ENCODE results near the gene FBXL17.

Gene FBXL17

GRCh38 chr5:108303086-108303485 lies 78.8 kb downstream of the FBXL17 start:
- no peak for DNase-seq (ENCODE audit: low read depth)
- no peak overlapping the region for H3K4me3 ChIP-seq (ENCODE audit: control insufficient read depth, low read depth, low read length)
- TF ChIP-seq CTCF (IDR thresholded peaks at IDR 0.05; ENCODE audit: control insufficient read depth, insufficient read depth, low read depth, low read length, missing control alignments), result no peak

- TF ChIP-seq CTCF (IDR thresholded peaks at IDR 0.05; ENCODE audit: control insufficient read depth, insufficient read depth, low read depth, low read length, missing control alignments), result no peak
- no peak overlapping the region for H3K4me3 ChIP-seq (ENCODE audit: control insufficient read depth, low read depth, low read length)
- no peak for DNase-seq (ENCODE audit: low read depth)
These were observed 84.8 kb downstream of the FBXL17 start for GRCh38 chr5:108297042-108297601.

- TF ChIP-seq CTCF (IDR thresholded peaks at IDR 0.05; ENCODE audit: control insufficient read depth, insufficient read depth, low read depth, low read length, missing control alignments), result no peak
- no peak overlapping the region for H3K4me3 ChIP-seq (ENCODE audit: control insufficient read depth, low read depth, low read length)
- no peak for DNase-seq (ENCODE audit: low read depth)
These were observed 86.1 kb downstream of the FBXL17 start for GRCh38 chr5:108295578-108296368.

GRCh38 chr5:108280960-108281569 lies 100.8 kb downstream of the FBXL17 start:
- DNase-seq (ENCODE audit: low read depth), result no peak
- TF ChIP-seq CTCF (IDR thresholded peaks at IDR 0.05; ENCODE audit: control insufficient read depth, insufficient read depth, low read depth, low read length, missing control alignments), result no peak
- H3K4me3 ChIP-seq (ENCODE audit: control insufficient read depth, low read depth, low read length), result no peak overlapping the region

- H3K4me3 ChIP-seq (ENCODE audit: control insufficient read depth, low read depth, low read length), result no peak overlapping the region
These were observed 101.7 kb downstream of the FBXL17 start for GRCh38 chr5:108280248-108280647.

More at GRCh38 chr5:108280248-108280647, 101.7 kb downstream of the FBXL17 start:
- TF ChIP-seq CTCF (IDR thresholded peaks at IDR 0.05; ENCODE audit: control insufficient read depth, insufficient read depth, low read depth, low read length, missing control alignments), result no peak
- no peak for DNase-seq (ENCODE audit: low read depth)

Data from AG09309 (cell line).